Hippocampal formation (tissue), 2 donors: ENCODE data around the gene ILK.

ENCODE experiments used
- DNase-seq, 2 donors: peaks; one replicate each; lab custom pipeline; 2025; lab: John Stamatoyannopoulos, UW

Gene ILK

DNA sequence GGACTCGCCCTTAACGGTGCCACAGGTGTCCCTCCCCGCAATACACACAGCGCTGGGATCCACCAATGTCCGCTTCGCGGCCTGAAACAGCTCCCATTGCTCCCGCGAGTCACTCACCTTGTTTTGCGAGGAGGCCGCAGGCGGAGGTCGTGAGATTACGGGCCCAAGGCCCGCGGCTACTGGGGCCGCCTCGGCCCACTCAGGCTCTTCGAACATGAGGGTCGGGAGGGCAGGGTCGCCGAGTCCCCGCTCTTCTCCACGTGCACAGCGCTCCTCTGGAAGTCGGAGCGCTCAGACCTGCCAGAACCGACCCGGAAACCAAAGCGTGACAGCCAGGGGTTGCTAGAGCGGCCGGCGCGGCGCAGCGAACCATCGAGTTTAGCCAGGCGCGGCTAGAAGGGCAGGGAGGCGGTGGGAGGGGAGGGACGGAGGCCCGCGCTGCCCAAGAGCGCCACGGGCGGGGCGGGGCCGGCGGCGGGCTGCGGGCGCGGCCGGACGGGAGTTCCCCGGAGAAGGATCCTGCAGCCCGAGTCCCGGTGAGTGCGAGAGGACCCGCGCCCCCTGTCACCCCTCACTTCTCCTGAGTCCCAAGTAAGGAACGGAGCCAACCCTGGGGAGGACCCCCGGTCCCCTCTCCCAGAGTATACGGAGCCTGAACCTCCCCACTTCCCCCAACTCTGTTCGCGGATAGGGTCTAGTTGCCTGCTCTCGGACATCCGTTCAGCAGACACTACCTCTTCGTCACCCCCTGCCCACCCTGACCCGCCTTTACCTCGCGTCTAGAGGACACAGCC is at the start of gene ILK, which contains the start of gene RRP8:
Gene ILK (plus strand): TSS at position 488 of the 794 bp plus-strand sequence. CDS start 498 bp downstream, outside the sequence.
Gene RRP8 (minus strand): TSS at position 330 of the 794 bp plus-strand sequence. CDS start 114 bp downstream, at position 216.
- DNase-seq, result peak; percentile 91 to 93

DNA sequence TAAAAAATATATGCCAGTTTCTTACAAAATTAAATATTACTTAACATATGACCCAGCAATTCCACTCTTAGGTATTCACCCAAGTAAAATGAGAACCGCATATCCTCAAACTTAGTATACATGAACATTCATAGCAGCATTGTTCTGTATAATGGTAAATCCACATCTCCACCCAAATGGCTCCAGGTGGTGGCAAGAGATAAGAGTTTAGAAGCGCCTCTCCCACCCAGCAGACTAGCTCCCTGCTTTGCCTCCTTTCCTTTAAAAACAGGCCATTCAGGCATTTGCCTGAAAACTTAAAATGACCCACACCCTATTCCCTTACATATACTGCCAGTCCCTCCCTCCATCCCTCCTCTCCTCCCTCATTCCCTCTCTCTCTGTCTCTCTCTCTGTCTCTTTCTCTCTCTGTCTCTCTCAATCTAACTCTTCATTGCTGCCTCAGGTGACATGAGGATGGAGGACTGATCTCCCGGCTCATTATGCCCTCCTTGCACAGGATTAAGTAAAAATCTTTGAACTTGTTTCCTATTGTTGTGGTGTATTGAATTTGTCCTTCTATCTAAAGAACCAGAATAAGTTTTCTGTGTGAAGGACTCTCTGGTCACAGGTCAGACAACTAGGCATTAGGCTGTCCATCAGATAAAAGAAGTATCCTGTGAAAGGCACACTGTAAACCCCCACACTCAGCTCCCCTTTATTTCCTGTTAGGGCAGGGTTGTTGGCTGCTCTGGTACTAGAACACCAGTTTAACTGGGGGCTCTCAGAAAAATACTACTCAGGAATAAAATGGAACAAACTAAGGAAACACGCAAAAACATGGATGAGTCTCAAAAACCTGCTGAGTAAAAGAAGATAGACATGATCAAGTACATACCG is 48.5 kb upstream of the ILK start:
- DNase-seq, result no peak

DNA sequence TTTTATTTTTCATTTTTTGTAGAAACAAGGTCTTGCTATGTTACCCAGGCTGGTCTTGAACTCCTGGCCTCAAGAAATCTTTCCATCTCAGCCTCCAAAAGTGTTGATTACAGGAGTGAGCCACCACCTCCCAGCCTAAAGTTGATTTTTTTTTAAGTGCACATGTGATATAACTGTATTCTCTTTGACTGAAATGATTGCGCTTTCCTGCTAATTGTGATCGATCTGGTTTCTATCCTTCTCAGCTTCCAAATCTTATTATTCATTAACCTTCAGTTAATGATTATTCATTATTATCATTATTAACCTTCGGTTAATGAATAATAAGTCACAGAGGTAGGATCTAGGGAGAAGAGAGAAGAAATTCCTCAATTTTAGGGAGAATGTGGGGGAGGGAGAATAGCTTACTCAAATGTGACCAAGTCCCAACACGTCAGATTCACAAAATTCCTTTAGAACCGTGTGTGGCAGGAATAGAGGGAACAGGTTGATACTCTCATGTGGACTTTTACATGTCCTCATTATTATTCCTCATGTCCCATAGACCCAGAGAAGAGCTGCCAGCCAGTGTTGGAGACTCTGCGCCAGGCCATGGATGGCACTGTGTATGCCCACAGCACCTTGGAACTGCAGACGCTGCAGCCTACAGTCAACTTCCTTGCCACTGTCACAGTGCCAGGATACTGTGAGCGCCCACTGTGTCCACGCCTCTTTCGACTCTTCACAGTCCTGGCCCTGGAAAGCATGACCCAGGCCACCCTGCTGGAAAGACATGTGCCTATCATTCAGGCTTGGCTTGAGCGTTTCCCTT is 47.2 kb upstream of the ILK start:
- DNase-seq, result no peak

DNA sequence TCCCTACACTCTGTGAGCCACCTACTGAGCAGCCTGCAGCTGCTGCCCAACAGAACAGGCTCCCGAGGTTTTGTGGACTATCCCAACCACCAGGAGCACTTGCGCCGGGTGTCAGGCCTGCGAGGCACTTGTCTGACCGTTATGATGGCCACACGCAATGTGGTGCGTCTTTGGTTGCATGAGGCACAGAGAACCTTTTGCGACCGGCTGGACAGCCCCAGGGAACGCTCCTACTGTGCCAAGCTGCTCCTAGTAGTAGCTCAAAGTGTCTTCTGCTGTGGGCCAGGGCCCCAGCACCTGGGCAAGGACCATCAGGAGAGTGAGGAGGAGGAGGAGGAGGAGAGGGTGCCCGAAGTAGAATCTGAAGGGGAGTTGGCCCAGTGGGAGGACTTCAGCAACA is 46.5 kb upstream of the ILK start:
- no peak for DNase-seq

GRCh38 chr11:6557761-6558674 is 45.6 kb upstream of the ILK start:
- DNase-seq, result no peak

- DNase-seq, result no peak
These were observed 44.2 kb upstream of the ILK start for GRCh38 chr11:6559369-6559768.

GRCh38 chr11:6561288-6561687 is 42.3 kb upstream of the ILK start:
- DNase-seq, result no peak

DNA sequence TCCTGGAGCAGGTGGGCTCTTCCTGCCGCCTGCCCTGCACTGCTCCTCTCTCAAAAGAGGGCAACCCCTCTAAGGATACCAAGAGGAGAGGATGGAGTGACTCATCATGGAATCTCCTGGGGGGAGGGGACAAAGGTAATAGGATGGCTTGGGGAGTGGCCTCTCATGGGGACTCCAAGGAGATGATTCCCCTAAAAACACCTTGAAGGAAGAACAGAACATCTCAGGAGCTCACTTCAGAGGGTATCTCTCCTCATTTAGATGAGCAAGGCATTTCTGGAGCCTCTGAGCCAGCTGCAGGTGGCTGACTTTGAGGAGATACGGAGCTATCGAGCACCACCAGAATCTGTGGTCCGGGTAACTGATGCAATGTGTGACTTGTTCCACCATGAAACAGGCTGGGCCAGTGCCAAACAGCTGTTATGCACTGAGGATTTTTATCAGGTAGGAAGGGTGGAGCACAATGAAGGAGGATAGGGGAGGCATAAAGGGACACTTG is 40.4 kb upstream of the ILK start:
- no peak for DNase-seq

DNA sequence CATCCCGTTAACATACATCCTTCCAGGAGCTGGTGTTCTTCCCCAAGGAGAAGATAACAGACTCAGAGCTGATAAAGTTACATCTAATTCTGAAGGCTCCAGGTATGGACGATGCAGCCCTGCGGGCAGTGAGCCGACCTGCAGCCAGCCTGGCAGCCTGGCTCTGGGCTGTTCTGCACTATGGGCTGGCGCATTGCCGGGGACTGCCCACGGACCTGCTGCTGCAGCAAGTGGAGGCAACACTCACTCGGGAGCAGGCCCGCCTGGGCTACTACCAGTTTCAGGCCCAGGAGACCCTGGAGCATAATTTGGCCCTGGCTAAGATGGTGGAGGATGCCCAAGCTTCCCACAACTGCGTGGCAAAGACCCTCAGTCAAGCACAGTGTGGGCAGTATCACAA is 39.9 kb upstream of the ILK start:
- no peak for DNase-seq

GRCh38 chr11:6565325-6565724 is 38.2 kb upstream of the ILK start:
- no peak for DNase-seq

- DNase-seq, result no peak
These were observed 37.4 kb upstream of the ILK start for GRCh38 chr11:6565988-6566703.

DNA sequence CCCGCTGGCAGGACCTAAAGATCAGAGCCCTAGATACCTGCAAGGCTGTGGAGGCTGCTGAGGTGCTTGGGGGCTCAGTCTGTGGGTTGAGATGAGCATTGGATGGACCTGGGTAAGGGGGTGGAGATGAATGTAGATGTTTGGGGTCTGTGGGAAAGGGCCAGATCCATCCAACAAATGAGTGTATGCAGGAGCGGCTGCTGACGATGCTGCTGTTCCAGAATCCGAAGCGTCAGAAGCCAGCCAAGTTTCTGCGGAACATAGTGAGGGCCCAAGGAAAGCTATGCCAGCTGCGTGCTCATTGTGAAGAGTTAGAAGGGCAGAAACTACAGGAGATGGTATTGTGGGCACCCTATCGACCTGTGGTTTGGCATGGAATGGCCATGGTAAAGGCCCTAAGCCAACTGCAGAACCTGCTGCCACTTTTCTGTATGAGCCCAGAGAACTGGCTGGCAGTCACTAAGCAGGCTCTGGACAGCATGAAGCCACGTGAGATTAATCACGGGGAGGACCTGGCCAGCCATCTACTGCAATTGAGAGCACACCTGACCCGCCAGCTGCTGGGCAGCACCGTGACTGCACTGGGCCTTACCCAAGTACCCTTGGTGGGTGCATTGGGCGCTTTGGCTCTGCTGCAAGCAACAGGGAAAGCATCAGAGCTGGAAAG is 36.7 kb upstream of the ILK start:
- DNase-seq, result no peak

- no peak for DNase-seq
These were observed 36.2 kb upstream of the ILK start for GRCh38 chr11:6567371-6567745.

DNA sequence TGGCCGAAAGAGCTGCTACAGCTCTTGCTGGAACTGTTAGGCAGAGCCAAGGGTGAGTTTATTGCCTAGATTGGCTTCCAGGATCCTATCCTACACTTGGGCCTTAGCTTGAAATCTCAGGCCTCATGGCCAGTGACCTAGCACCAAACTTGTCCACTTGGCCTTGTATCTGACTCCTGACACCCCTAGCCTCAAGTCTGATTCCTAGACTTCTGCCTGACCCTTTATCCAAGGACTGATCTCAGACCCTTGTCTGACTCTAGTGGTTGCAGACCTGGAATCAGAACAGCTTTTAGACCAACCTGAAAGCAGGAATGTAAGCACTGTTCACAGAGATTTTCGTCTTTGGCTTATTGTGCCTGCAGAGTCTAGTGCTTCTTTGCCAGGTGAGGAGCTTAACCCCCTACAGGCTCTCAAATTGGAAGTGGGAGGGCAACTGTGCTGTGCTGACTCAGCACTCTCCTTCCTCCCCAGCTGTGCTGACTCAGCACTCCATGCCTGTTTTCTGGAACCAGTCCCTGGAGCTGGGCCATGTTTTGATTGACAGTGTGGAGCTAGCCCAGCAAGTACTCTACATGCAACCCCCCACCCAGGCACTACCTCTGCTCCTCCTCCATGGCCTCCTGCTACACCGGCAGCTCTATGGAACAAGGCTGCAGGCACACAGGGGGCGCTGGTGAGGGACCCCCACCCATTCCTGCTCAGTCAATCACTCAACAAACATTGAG is 35.2 kb upstream of the ILK start:
- DNase-seq, result no peak

GRCh38 chr11:6569706-6570105 is 33.9 kb upstream of the ILK start:
- no peak for DNase-seq

DNA sequence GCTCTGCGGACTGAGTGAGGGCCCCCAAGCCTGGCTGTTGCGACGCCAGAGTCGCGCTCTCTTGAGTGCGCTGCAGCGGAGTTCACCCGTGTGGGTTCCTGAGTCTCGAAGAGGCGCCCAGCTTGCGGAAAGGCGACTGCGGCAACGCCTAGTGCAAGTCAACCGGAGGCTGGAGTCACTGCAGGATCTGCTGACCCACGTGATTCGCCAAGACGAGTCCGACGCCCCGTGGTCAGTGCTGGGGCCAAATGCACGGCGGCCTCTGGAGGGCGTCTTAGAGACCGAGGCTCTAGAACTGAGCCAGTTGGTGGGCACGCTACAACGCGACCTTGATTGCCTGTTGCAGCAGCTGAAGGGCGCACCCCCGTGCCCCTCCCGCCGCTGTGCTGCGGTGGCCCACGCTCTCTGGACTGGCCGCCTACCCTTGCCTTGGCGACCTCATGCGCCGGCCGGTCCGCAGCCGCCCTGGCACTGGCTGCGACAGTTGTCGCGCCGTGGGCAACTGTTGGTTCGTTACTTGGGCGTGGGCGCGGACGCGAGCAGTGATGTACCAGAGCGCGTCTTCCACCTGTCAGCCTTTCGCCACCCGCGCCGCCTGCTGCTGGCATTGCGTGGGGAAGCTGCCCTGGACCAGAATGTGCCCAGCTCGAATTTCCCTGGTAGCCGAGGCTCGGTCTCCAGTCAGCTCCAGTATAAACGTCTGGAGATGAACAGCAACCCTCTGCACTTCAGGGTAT is 32.7 kb upstream of the ILK start:
- no peak for DNase-seq

GRCh38 chr11:6571434-6572008 is 32.1 kb upstream of the ILK start:
- DNase-seq, result no peak

DNA sequence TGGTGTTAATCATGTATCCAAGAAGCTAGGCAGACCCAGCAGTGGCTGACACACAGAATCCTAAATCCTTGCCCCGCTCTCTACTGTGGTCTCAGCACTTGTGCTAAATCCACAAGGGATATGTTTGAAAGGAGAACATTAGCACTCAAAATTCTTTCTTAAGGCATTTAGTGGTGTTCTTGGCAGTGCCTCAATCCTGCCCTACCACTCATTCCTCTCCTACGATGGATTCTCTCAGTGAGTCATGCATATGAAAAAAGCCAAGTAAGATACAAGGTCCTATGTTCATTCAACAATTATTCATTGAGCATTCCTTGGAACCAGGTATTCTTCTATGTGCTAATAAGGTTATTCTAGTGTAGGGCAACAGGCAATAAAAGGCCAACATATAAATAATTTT is 31.4 kb upstream of the ILK start:
- no peak for DNase-seq
